Ramos (cell line): ENCODE measurements around the gene SCN4B.
"Not testable (repeated sequence)": the region's sequence is repeated elsewhere in the genome, so short reads cannot be mapped to it uniquely, and the experiment has no call there.

ENCODE experiments used
- in situ Hi-C: fragments of 300-500 bp; cut with MboI; formaldehyde crosslinking; loops from one replicate; pipeline ENCODE4 v1.14.3; 2022; ENCODE audit warnings: low sequenced_read_pairs; ENCODE audit not compliant: unreplicated experiment

Gene SCN4B, protein sequence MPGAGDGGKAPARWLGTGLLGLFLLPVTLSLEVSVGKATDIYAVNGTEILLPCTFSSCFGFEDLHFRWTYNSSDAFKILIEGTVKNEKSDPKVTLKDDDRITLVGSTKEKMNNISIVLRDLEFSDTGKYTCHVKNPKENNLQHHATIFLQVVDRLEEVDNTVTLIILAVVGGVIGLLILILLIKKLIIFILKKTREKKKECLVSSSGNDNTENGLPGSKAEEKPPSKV

GRCh38 chr11:118152552-118153471 is at the start of gene SCN4B:
Gene SCN4B (minus strand): TSS chr11:118152823. CDS start chr11:118152673, 150 bp downstream.
- in situ Hi-C loops: no loop called here

DNA sequence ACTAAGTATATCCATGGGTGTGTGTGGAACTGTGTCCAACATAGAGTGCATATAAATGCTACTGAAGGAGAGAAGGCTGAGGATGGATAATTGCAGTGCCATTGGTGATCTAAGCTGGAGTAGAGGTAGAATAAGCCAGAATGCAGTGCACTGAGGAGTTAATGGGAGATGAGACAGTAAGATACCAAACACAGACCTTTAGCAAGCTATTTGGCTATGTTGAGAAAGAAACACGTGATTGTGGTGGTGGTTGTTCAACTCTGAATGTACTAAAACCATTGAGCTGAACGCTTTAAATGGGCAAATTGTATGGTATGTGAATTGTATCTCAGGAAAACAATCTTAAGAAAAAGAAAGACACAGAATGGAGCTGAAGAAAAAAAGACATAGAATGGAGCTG is 49.3 kb upstream of the SCN4B start:
- in situ Hi-C loops: no loop called here

GRCh38 chr11:118200901-118201680 is 48.5 kb upstream of the SCN4B start:
- in situ Hi-C loops: no loop called here

GRCh38 chr11:118200497-118200896 is 47.9 kb upstream of the SCN4B start:
- in situ Hi-C loops: no loop called here

GRCh38 chr11:118199135-118199534 is 46.5 kb upstream of the SCN4B start:
- in situ Hi-C loops: loop anchor here (5.0 to 10.0 kb wide), 2 partner anchors 148 to 306 kb away; no protein-coding TSS in a partner anchor

GRCh38 chr11:118198370-118198769 is 45.7 kb upstream of the SCN4B start:
- in situ Hi-C loops: loop anchor here (5.0 to 10.0 kb wide), 2 partner anchors 149 to 306 kb away; no protein-coding TSS in a partner anchor

GRCh38 chr11:118194835-118195627 is 42.4 kb upstream of the SCN4B start:
- in situ Hi-C loops: loop anchor here (5.0 to 10.0 kb wide), 2 partner anchors 152 to 310 kb away; no protein-coding TSS in a partner anchor

DNA sequence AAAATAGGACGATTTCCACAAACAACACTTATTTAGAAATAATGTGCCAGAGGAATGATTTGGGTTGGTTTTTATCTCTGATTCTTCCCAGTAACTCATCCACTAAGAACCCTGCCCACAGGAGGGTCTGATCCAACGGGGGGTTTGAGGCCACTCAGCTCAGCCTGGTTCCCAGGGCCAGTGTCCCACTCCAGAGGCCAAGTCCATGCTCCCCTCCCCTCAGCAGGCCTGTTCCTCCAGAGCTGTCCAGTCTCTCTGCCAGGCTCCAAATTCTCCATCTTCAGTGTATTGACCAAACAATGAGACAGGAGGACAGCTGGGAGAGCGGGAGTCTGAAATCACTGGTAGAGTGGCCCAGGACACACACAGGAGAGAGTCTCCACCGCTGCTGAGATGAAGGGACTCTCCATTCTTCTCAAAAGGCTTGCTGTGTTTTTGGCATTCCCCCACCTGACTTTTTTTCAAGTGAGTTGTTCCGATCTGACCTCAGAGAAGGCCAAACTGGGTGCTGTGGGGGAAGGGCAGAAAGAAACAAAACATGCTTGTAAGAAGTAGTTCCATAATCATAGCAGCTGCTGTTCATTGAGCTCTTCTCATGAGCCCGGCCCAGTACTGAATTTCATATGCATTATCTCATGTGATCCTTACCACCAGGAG is 41.4 kb upstream of the SCN4B start:
- in situ Hi-C loops: loop anchor here (10.0 kb wide), 1 partner anchor 311 kb away; no protein-coding TSS in a partner anchor

DNA sequence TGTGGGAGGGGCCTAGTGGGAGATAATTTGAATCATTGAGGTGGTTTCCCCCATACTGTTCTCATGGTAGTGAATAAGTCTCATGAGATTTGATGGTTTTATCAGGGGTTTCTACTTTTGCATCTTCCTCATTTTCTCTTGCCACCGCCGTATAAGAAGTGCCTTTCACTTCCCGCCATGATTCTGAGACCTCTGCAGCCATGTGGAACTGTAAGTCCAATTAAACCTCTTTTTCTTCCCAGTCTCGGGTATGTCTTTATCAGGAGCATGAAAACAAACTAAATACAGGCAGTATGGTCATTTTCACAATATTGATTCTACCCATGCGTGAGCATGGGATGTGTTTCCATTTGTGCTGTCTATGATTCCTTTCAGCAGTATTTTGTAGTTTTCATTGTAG is 40.2 kb upstream of the SCN4B start:
- in situ Hi-C loops: loop anchor here (10.0 kb wide), 1 partner anchor 312 kb away; no protein-coding TSS in a partner anchor

- in situ Hi-C loops: loop anchor here (10.0 kb wide), 1 partner anchor 314 kb away; no protein-coding TSS in a partner anchor
Observed at GRCh38 chr11:118190942-118191506, 38.4 kb upstream of the SCN4B start.

DNA sequence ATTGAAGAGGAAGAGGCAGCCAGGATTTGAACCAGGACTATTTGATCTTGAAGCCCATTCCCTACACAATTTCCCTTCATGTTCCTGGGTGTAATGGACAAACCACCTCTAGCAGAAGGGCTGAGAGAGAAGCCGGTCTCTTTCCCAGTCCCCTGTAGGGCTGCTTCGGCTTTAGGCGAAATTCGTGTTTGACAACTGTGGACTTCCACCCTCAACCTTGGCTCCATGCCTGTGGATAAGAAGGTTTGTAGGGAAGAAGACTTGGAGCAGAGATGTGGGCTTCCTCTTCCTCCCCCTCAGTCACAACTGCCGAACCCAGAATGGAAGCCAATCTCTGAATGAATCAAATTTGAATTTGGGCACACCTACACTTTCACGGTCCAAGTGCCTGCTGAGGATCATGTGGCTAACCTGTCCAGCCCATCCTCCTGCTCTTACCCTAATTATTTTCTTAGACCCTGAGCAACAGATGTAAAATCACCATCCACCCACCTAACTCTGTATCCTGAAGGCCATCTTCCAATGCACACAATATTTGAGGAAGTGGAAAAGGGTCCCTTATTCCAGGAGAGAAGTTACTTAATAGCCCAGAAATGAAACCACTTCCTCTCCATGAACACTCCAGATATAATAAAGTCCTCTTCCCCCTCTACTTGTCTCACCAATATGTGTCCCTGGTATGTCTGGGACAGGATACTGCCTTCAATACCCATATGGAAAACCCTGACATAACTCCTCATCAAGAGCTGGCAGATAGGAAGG is 33.9 kb upstream of the SCN4B start:
- in situ Hi-C loops: no loop called here

GRCh38 chr11:118184784-118185579 is 32.4 kb upstream of the SCN4B start:
- in situ Hi-C loops: no loop called here

- in situ Hi-C loops: not testable (repeated sequence)
Observed at GRCh38 chr11:118183691-118184090, 31.1 kb upstream of the SCN4B start.

- in situ Hi-C loops: no loop called here
Observed at GRCh38 chr11:118180300-118180703, 27.7 kb upstream of the SCN4B start.

GRCh38 chr11:118176778-118177134 is 24.1 kb upstream of the SCN4B start:
- in situ Hi-C loops: no loop called here

DNA sequence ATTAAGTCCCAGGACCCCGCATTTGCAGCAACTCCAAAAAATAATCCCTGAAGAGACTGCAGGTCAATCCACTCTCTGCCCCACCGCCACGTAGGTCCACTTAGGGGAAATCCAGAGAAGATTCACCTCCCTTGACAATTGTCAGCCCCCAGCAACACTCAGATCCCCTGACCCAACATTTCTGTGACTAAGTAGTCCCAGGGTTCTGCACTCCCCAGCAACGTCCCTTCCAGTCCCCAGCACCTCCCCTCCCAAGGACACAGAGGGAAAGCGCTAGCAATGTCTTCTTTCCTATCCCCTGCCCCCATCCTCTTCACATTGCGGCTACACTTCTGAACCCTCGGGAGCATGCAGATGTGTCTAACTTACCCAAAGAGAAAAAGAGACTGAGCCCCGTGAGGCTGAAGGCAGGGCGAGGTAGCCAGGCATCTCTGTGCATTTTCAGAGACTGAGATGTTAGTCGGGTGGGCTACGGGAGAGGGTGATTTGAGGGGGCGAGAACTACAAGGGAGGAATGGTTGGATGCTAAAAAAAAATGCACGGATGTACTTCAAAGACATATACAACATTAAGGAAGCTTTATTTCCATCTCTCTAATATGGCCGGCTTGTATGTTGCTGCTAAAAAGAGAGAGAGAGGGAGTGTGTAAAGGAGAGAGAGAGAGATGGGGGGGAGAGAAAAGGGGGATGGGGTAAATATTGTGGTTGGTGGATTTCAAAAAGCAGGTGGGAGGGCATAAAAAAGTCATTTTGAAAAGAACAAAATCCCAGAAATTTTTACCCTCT is 23.6 kb upstream of the SCN4B start, which contains the start of gene SCN2B:
SCN2B (minus strand) TSS at position 647 of the 785 bp plus-strand sequence; CDS start at position 439, 208 bp downstream.
- in situ Hi-C loops: no loop called here
